ENCODE measurements around the gene MAD1L1. TPM values are rescaled to one million over a fixed set of nuclear protein-coding genes. Genes with fewer than 3 reads are reported as not detected.
A peak's percentile ranks its signal among the peaks of the same experiment; 100 is the strongest.

The MAD1L1 gene
- total RNA-seq, 1 donor from 2014 or later, result 16.2 TPM

GRCh38 chr7:1920266-1920681 lies 312.5 kb downstream of the MAD1L1 start:
- intact Hi-C loops (cut with micrococcal nuclease), result no loop called here
- Histone ChIP-seq H3K4me3 (no peak overlapping the region), H3K4me1 (peaks cover 28% of the 10 kb centered on the region), H3K9me3 (replicated peaks) (no peaks in the 10 kb centered on the region), H3K27ac (replicated peaks) (no peak overlapping the region), H3K36me3 (no peaks in the 10 kb centered on the region), H3K27me3 (ENCODE audit: low read depth) (no peaks in the 10 kb centered on the region)
- TF ChIP-seq, protein P1, sequence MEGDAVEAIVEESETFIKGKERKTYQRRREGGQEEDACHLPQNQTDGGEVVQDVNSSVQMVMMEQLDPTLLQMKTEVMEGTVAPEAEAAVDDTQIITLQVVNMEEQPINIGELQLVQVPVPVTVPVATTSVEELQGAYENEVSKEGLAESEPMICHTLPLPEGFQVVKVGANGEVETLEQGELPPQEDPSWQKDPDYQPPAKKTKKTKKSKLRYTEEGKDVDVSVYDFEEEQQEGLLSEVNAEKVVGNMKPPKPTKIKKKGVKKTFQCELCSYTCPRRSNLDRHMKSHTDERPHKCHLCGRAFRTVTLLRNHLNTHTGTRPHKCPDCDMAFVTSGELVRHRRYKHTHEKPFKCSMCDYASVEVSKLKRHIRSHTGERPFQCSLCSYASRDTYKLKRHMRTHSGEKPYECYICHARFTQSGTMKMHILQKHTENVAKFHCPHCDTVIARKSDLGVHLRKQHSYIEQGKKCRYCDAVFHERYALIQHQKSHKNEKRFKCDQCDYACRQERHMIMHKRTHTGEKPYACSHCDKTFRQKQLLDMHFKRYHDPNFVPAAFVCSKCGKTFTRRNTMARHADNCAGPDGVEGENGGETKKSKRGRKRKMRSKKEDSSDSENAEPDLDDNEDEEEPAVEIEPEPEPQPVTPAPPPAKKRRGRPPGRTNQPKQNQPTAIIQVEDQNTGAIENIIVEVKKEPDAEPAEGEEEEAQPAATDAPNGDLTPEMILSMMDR (IDR thresholded peaks at IDR 0.05; ENCODE audit: borderline replicate concordance), result no peak
- no peak for DNase-seq

GRCh38 chr7:1919539-1920265 lies 313.0 kb downstream of the MAD1L1 start:
- Histone ChIP-seq H3K27me3 (ENCODE audit: low read depth) (no peaks in the 10 kb centered on the region), H3K4me1 (peaks cover 31% of the 10 kb centered on the region)

GRCh38 chr7:1918881-1919525 lies 313.7 kb downstream of the MAD1L1 start:
- H3K27me3 ChIP-seq (ENCODE audit: low read depth), result no peaks in the 10 kb centered on the region
- no peaks in the 10 kb centered on the region for H3K9me3 ChIP-seq (replicated peaks)
- intact Hi-C loops (cut with micrococcal nuclease), result no loop called here
- TF ChIP-seq, protein P1 (IDR thresholded peaks at IDR 0.05; ENCODE audit: borderline replicate concordance), result no peak
- no peaks in the 10 kb centered on the region for H3K36me3 ChIP-seq
- no peak for DNase-seq
- H3K4me1 ChIP-seq, result peaks cover 38% of the 10 kb centered on the region
- peak overlapping the region; percentile 16 for H3K27ac ChIP-seq (replicated peaks)
- no peak overlapping the region for H3K4me3 ChIP-seq

More at GRCh38 chr7:1919539-1920265, 313.0 kb downstream of the MAD1L1 start:
- Histone ChIP-seq H3K9me3 (replicated peaks) (no peaks in the 10 kb centered on the region), H3K4me3 (no peak overlapping the region), H3K36me3 (no peaks in the 10 kb centered on the region), H3K27ac (replicated peaks) (peak overlapping the region; percentile 16)
- peak; percentile 63 for DNase-seq
- TF ChIP-seq, protein P1 (IDR thresholded peaks at IDR 0.05; ENCODE audit: borderline replicate concordance), result no peak
- intact Hi-C loops (cut with micrococcal nuclease), result no loop called here

DNA sequence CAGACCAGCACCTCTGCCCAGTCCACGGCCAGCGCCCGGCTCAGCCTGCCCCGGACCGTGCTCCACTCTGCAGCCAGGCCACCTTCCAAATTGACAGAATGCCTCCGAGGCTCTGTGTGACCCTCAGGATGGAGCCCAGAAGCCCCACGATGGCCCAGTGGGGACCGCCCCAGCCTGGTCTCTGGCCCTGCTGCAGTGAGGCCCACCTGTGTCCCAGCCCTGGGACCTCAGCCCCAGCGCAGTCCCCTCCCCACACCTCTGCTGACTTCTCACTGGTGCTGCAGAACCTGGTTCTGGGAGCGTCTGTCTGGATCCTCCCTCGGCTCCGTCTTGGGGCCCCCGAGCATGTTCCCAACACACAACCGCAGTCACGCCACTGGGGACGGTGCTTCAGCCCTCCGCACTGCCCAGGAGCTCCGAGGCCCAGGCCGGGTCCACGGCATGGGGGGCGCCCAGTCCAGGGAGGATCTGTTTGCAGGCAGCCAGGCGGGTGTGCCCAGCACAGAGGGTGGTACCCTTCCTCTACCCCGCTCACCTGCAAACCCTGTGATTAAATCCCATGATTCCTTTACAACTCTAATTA lies 314.6 kb downstream of the MAD1L1 start:
- Histone ChIP-seq H3K4me3 (no peak overlapping the region), H3K9me3 (replicated peaks) (no peaks in the 10 kb centered on the region), H3K27ac (replicated peaks) (no peak overlapping the region), H3K27me3 (ENCODE audit: low read depth) (no peaks in the 10 kb centered on the region), H3K36me3 (no peaks in the 10 kb centered on the region), H3K4me1 (peaks cover 46% of the 10 kb centered on the region)
- intact Hi-C loops (cut with micrococcal nuclease), result no loop called here
- TF ChIP-seq, protein P1 (IDR thresholded peaks at IDR 0.05; ENCODE audit: borderline replicate concordance), result no peak
- DNase-seq, result no peak

DNA sequence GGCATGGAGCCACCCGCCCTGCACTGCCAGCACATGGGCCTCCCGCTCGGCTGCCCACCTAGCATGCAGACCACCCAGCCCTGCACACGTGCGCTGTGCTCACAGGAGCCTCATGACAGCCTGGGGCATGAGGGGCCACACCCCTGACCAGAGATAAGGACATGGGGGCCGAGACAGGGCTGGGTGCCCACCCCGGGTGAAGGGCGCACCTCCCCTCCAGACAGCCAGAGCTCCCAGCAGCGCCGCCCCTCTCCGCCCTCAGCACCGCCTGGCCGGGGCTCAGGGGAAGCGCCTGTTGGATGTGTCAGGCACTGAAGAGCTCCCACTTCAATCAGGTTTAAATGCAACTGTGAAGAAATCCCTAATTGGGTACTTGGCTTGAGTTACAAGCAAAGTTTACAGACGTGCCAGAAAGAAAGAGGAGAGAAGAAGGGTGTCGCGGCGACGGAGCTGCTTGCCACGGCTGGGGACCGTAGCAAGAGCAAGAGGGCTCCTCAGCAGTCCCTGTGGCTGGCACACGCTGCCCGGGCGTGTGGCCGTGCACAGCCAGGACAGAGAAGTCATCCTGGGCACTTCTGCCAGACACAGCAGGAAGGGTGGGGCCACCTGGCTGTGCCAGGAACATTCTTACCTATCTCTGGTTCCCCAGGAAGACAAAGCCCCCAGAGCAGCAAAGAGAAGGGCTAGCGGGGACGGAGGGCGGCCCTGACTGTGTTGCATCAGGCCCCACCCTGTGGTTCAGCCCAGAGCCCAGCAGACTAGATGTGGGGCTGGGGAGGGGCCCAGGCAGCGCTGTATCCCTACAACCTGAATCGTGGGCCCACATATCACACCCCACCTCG lies 315.3 kb downstream of the MAD1L1 start:
- no peak for DNase-seq
- no peaks in the 10 kb centered on the region for H3K27me3 ChIP-seq (ENCODE audit: low read depth)
- H3K4me1 ChIP-seq, result peaks cover 51% of the 10 kb centered on the region
- no peaks in the 10 kb centered on the region for H3K9me3 ChIP-seq (replicated peaks)
- TF ChIP-seq, protein P1 (IDR thresholded peaks at IDR 0.05; ENCODE audit: borderline replicate concordance), result no peak
- H3K4me3 ChIP-seq, result no peak overlapping the region
- no peak overlapping the region for H3K27ac ChIP-seq (replicated peaks)
- intact Hi-C loops (cut with micrococcal nuclease), result no loop called here
- H3K36me3 ChIP-seq, result no peaks in the 10 kb centered on the region

Data from left ventricle myocardium inferior (tissue), 1 donor.